Measurements from ENCODE around the gene PROKR2. TPM values are rescaled to one million over a fixed set of nuclear protein-coding genes. Genes with fewer than 3 reads are reported as not detected.
A peak's percentile ranks its signal among the peaks of the same experiment; 100 is the strongest.

PROKR2 gene
- total RNA-seq, 1 experiment from 2014 or later, result not detected

- ATAC-seq, result no peak
- CTCF ChIA-PET, result no interaction called here
- peaks cover 61% of the 10 kb centered on the region for H3K27me3 ChIP-seq (ENCODE audit: low read length)
- H3K27ac ChIP-seq (ENCODE audit: low read length), result no peak overlapping the region
- intact Hi-C loops (cut with micrococcal nuclease), result no loop called here
- H3K79me2 ChIP-seq (ENCODE audit: low read length), result no peaks in the 10 kb centered on the region
- no peak overlapping the region for H3K4me3 ChIP-seq (ENCODE audit: low read length)
- no peaks in the 10 kb centered on the region for H3F3A ChIP-seq (ENCODE audit: low read length, unreplicated experiment)
- H3K9me3 ChIP-seq (ENCODE audit: low read length), result 0 out of 2 replicates have a peak, but pooled peaks cover 6% of the 10 kb centered on the region
- H3K9me2 ChIP-seq (replicated peaks; ENCODE audit: low read length), result no peaks in the 10 kb centered on the region
- no TSS peak for BruUV-seq (replicated peaks)
- no peak overlapping the region for H3K9ac ChIP-seq (ENCODE audit: low read length)
- no peaks in the 10 kb centered on the region for H3K4me1 ChIP-seq (ENCODE audit: insufficient read depth, low read length)
- H3K4me2 ChIP-seq (ENCODE audit: low read length), result no peak overlapping the region
- no peaks in the 10 kb centered on the region for H4K20me1 ChIP-seq (ENCODE audit: low read length)
- TF ChIP-seq EZH2 (IDR thresholded peaks at IDR 0.05; ENCODE audit: low read length, unreplicated experiment) (no peak), EZH2phosphoT487 (IDR thresholded peaks at IDR 0.05; ENCODE audit: borderline replicate concordance, low read length) (no peak), CTCF (conservative IDR thresholded peaks at IDR 0.05; ENCODE audit: low read depth, low read length) (no peak)
- no peaks in the 10 kb centered on the region for H3K36me3 ChIP-seq (ENCODE audit: low read depth, low read length)
- no peak for DNase-seq
- H2AFZ ChIP-seq (ENCODE audit: low read length), result no peak overlapping the region
- POLR2A ChIA-PET (ENCODE audit: unreplicated experiment), result no interaction called here
Measured at GRCh38 chr20:5312518-5312917, 4.2 kb downstream of the PROKR2 start.

GRCh38 chr20:5309971-5310370, 6.8 kb downstream of the PROKR2 start:
- ChIA-PET POLR2A (ENCODE audit: unreplicated experiment) (no interaction called here), CTCF (no interaction called here)
- Histone ChIP-seq H3K9me3 (ENCODE audit: low read length) (0 out of 2 replicates have a peak, but pooled peaks cover 6% of the 10 kb centered on the region), H3K36me3 (ENCODE audit: low read depth, low read length) (no peaks in the 10 kb centered on the region), H3K9me2 (replicated peaks; ENCODE audit: low read length) (no peaks in the 10 kb centered on the region), H3K79me2 (ENCODE audit: low read length) (no peaks in the 10 kb centered on the region), H4K20me1 (ENCODE audit: low read length) (no peaks in the 10 kb centered on the region), H3K9ac (ENCODE audit: low read length) (no peak overlapping the region), H3K4me3 (ENCODE audit: low read length) (no peak overlapping the region), H3K27ac (ENCODE audit: low read length) (no peak overlapping the region), H3F3A (ENCODE audit: low read length, unreplicated experiment) (no peaks in the 10 kb centered on the region), H3K4me2 (ENCODE audit: low read length) (no peak overlapping the region), H3K27me3 (ENCODE audit: low read length) (peaks cover 55% of the 10 kb centered on the region), H2AFZ (ENCODE audit: low read length) (no peak overlapping the region), H3K4me1 (ENCODE audit: insufficient read depth, low read length) (no peaks in the 10 kb centered on the region)
- DNase-seq, result peak; percentile 9
- ATAC-seq, result peak; percentile 31; the same call in 1 of the 2 replicates
- BruUV-seq (replicated peaks), result no TSS peak
- intact Hi-C loops (cut with micrococcal nuclease), result no loop called here
- TF ChIP-seq EZH2phosphoT487 (IDR thresholded peaks at IDR 0.05; ENCODE audit: borderline replicate concordance, low read length) (no peak), EZH2 (IDR thresholded peaks at IDR 0.05; ENCODE audit: low read length, unreplicated experiment) (no peak), CTCF (conservative IDR thresholded peaks at IDR 0.05; ENCODE audit: low read depth, low read length) (no peak)

GRCh38 chr20:5298811-5299210, 17.9 kb downstream of the PROKR2 start:
- Histone ChIP-seq H3K27me3 (ENCODE audit: low read length) (peaks cover 98% of the 10 kb centered on the region), H3K4me1 (ENCODE audit: insufficient read depth, low read length) (no peaks in the 10 kb centered on the region), H3F3A (ENCODE audit: low read length, unreplicated experiment) (no peaks in the 10 kb centered on the region), H3K36me3 (ENCODE audit: low read depth, low read length) (no peaks in the 10 kb centered on the region), H3K4me2 (ENCODE audit: low read length) (no peak overlapping the region), H3K9me2 (replicated peaks; ENCODE audit: low read length) (no peaks in the 10 kb centered on the region), H3K4me3 (ENCODE audit: low read length) (no peak overlapping the region), H3K9me3 (ENCODE audit: low read length) (no peaks in the 10 kb centered on the region), H3K79me2 (ENCODE audit: low read length) (no peaks in the 10 kb centered on the region), H4K20me1 (ENCODE audit: low read length) (no peaks in the 10 kb centered on the region), H3K9ac (ENCODE audit: low read length) (no peak overlapping the region), H3K27ac (ENCODE audit: low read length) (no peak overlapping the region), H2AFZ (ENCODE audit: low read length) (no peak overlapping the region)
- no peak for TF ChIP-seq CTCF (conservative IDR thresholded peaks at IDR 0.05; ENCODE audit: low read depth, low read length)
- TF ChIP-seq EZH2 (IDR thresholded peaks at IDR 0.05; ENCODE audit: low read length, unreplicated experiment), result no peak
- no peak for TF ChIP-seq EZH2phosphoT487 (IDR thresholded peaks at IDR 0.05; ENCODE audit: borderline replicate concordance, low read length)
- no TSS peak for BruUV-seq (replicated peaks)
- CTCF ChIA-PET, result no interaction called here
- ATAC-seq (no peak), DNase-seq (no peak)
- intact Hi-C loops (cut with micrococcal nuclease), result no loop called here
- POLR2A ChIA-PET (ENCODE audit: unreplicated experiment), result no interaction called here
